Posterior vena cava (tissue), 2 donors: Measurements from ENCODE around the gene ATOH7. TPM values are rescaled to one million over a fixed set of nuclear protein-coding genes. Genes with fewer than 3 reads are reported as not detected.
"Not testable (repeated sequence)": the region's sequence is repeated elsewhere in the genome, so short reads cannot be mapped to it uniquely, and the experiment has no call there.

ENCODE experiments used
- DNase-seq: peaks from one replicate; pipeline ENCODE4 v3.0.0-alpha.2; 2020; ENCODE audit warnings: low spot score
- intact Hi-C, 2 donors: fragments of 100-400 bp; cut with DNase I; formaldehyde crosslinking; loops; one replicate each; pipeline versions ENCODE4 v1.14.1 to v1.14.2; 2022 to 2023
- total RNA-seq, 2 donors: library from RNA; stranded (reverse); fragmentation: NEBNext Ultra II Directional; extraction: Animal tissue kit (Norgen Biotek cat#: 25700); gene quantifications; one replicate each; pipeline ENCODE4 v1.2.1, GENCODE V29; 2021
- donor health status: DM: yes; HTN: yes; CAD: no.
- donor health status: DM: yes; HTN: yes; CAD: no.

Gene ATOH7
- total RNA-seq, 2 donors from 2014 or later = not detected

- no peak for DNase-seq
- intact Hi-C loops = no loop called here
Measured at GRCh38 chr10:68239069-68239468, 7.2 kb upstream of the ATOH7 start.

- intact Hi-C loops = no loop called here
- no peak for DNase-seq
Measured at GRCh38 chr10:68238371-68238770, 6.5 kb upstream of the ATOH7 start.

DNA sequence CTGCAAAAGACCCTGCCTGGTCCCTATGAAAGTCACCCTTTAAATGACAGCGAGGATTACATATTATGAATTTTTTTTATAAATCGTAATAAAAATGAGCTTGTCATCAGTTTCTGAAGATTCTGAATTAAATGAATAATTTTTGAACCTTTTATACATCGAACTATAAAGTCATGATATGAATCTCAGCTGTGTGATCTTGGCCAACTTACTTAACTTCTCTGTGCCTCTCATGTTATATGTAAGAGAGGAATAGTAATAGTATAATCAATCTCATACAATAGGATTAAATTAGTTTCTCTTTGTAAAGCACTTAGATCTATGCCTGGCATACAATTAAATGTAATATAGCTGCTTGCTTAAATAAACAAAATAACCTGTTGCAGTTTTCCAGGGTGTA is 5.3 kb upstream of the ATOH7 start:
- no peak for DNase-seq
- intact Hi-C loops = no loop called here

DNA sequence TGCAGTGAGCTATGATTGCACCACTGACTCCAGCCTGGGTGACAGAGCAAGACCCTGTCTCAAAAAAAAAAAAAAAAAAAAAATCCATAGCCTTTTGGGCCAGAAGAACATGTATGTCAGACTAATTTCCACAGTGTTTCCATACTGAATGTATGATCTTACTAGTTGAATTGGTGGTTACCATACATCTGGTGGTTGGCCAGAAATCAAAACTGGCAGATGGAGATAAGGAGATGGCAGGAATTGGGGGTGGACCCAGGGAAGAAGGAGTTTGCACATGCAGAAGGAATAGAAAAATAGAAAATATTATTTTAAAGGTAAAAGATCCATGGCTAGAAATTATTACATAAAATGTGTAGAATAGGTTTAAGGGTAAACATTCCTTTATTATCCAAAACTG is 3.7 kb upstream of the ATOH7 start:
- DNase-seq = no peak
- intact Hi-C loops = no loop called here

GRCh38 chr10:68235111-68235510 is 3.2 kb upstream of the ATOH7 start:
- intact Hi-C loops = no loop called here
- no peak for DNase-seq

DNA sequence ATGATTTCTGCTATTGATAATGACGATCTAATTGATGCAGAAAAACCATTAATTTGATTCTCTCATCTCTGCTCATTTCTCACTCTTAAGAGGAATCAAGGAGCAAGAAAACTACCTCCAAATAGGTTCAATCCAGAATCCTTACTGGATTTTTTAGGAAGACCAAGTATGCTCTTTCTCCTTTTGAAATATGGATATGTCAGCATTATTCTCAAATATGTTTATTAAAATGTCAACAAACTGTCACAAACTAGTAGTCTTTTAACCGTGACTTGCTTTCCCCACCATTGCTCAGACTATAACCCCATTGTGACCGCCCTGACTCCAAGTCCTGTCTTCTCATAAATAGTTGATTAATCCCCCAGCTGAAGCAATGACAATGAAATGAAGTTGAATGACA is 1.1 kb upstream of the ATOH7 start:
- intact Hi-C loops = no loop called here
- no peak for DNase-seq

- intact Hi-C loops = no loop called here
Measured at GRCh38 chr10:68231106-68231816, 652 bp downstream of the ATOH7 start.

DNA sequence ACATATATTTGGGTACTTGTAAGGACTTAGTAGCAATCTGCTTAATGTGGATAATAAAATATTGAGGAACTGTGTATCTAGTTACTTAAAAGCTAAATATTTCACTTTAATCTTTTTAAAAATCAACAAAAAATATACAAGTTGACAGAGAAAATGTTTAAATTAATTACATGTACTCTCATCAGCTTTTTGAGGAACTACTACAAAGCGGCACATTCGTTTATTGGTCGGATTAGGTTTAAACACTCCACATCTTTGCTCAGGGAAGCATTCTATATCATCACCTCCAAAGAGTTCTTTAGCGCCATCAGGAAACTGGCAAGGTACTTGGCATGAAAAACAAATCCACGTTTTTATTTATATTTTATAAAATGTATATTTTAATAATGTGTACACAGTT is 1.6 kb downstream of the ATOH7 start:
- no peak for DNase-seq
- intact Hi-C loops = no loop called here

More at GRCh38 chr10:68231106-68231816, 652 bp downstream of the ATOH7 start:
- DNase-seq = peak; percentile 84

- intact Hi-C loops = no loop called here
- no peak for DNase-seq
Measured at GRCh38 chr10:68224810-68225209, 7.1 kb downstream of the ATOH7 start.

DNA sequence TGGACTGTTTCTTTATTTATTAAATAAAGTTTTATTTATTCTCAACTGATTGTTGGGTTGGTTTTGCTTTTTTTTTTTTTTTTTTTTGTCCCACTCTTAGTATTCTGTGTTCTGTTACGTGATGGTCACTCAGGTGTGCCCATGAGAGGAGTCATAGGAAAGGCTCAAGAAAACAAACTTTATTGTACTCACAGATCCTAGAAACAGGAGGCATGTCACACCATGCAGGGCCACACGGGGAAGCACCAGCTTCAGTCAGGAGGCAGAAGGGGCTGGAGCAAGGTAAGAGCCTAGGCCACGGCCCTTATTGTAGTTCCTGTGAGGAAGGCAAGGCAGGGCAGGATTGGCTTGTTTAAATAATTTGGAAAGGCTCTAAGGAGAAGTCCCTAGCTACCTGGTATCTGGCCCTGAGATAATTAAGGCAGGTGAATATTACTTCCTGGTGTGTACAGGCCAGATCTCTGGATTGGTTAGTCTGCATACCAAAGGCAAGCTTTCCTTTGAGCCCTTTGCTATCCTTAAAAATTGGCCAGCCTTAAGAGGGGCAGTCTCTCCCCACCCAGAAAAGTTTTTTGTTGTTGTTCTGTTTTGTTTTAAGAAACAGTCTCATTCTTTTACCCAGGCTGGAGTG is 8.3 kb downstream of the ATOH7 start:
- intact Hi-C loops = no loop called here
- no peak for DNase-seq

DNA sequence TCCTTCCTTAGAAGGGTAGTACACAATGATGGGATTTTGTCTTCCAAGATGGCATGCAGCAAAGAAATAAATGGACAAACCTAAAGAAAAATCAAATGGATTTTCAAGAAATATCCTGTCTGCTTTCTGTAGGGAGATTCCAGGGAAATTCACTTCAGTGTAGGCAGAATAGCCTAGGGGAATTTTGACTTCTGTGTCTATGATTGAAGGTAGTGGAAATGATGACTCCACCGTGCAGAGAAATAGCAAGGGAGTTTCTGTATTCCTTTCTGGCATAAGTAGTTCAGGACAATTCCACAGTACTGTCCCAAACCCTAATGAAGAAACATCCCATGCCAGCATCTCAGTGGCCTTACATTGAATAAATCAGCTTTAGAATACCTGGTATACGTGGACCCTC is 9.5 kb downstream of the ATOH7 start:
- intact Hi-C loops = no loop called here

DNA sequence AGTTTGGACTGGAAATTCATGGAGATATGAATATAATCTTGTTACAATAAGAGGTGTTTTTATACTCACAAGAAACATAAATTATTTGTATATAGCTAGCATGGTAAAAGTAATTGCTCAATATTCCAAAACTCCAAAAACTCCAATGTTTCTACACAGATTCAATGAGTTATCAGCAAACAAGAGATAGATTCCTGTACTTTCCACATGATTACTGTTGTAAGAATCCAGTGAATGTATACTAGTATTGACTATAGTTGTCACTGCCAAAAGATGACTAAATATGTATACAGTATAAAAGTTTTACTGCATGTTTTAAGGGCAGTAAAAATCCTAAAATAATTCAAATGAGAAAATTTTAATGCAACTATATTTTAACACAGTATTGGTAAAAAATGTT is 10.7 kb downstream of the ATOH7 start:
- DNase-seq = no peak
- intact Hi-C loops = no loop called here

More for the DNA sequence above, 9.5 kb downstream of the ATOH7 start:
- no peak for DNase-seq

GRCh38 chr10:68218786-68219185 is 13.1 kb downstream of the ATOH7 start:
- intact Hi-C loops = loop anchor here in 1 of 2 donors (10.0 kb wide), 1 partner anchor 76 kb away; no protein-coding TSS in a partner anchor
- no peak for DNase-seq

DNA sequence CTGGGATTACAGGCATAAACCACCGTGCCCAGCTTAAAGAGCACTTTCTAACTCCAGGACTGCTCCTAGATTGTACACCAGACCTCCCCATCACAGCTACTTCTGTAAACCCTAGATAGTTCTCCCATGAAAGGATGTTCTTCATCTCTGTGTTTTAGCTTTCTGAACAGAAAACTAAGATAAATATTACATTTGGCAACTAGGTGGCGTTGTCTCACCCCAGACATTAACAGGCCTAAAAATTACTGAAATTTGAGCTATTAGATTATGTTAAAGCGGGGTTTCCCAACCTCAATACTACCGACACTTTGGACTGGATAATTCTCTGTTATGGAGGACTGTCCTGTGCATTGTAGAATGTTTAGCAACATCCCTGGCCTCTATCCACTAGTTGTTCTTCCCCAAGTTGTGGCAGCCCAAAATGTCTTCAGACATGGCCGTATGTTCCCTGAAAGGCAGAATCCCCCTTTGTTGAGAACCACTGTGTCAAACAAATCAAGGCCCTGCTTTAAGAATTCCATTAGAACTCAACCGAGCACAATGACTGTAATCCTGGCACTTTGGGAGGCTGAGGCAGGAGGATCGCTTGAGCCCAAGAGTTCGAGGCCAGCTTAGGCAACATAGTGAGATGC is 19.1 kb downstream of the ATOH7 start:
- intact Hi-C loops = loop anchor here in 1 of 2 donors (10.0 kb wide), 1 partner anchor 82 kb away; no protein-coding TSS in a partner anchor
- DNase-seq = no peak

DNA sequence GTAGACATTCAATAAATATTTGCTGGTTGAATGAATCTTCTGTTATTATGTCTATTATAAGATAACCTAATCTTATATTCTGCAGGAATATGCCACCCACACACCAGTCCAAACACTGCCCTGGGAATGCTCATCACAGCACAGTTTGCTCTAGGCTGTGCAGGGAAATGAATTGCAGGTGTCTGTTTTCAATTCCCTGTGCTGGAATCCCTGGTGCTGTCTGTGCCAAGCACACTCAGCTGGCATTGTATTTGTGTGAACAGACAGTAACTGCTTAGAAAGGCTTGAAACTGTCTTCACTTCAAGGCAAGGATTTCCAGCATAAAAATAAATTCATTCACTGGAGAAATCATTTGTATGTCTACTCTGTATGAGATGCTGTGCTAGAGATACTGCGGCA is 20.2 kb downstream of the ATOH7 start:
- intact Hi-C loops = loop anchor here in 1 of 2 donors (10.0 kb wide), 1 partner anchor 83 kb away; no protein-coding TSS in a partner anchor
- no peak for DNase-seq

GRCh38 chr10:68208424-68209042 is 23.4 kb downstream of the ATOH7 start:
- no peak for DNase-seq
- intact Hi-C loops = no loop called here

GRCh38 chr10:68202960-68203353 is 29.0 kb downstream of the ATOH7 start:
- no peak for DNase-seq
- intact Hi-C loops = no loop called here

GRCh38 chr10:68196701-68197100 is 35.2 kb downstream of the ATOH7 start:
- DNase-seq = no peak
- intact Hi-C loops = no loop called here

- DNase-seq, intact Hi-C loops: not testable (repeated sequence)
Measured at GRCh38 chr10:68195776-68196175, 36.1 kb downstream of the ATOH7 start.

GRCh38 chr10:68194290-68194689 is 37.6 kb downstream of the ATOH7 start:
- no peak for DNase-seq
- intact Hi-C loops = no loop called here
